Choroid plexus epithelial cell (primary cell): ENCODE measurements around the gene GALNT8.

Source experiments
- DNase-seq: peaks from one replicate; pipeline ENCODE4 v3.0.0-alpha.2; 2010; ENCODE audit warnings: low read depth
- H3K4me3 ChIP-seq: 2 replicates; pipeline ENCODE4 v1.5.1; 2011; ENCODE audit warnings: low read depth, mild to moderate bottlenecking, control low read depth, low read length, moderate library complexity
- TF ChIP-seq, protein P1 (sequence below): conservative IDR thresholded peaks from 2 replicates; pipeline ENCODE4 v1.5.1; 2011; ENCODE audit warnings: low read depth, mild to moderate bottlenecking, control low read depth, inconsistent platforms, low read length, moderate library complexity

Gene GALNT8

GRCh38 chr12:4766445-4766844 is 46.2 kb downstream of the GALNT8 start:
- TF ChIP-seq, protein P1, sequence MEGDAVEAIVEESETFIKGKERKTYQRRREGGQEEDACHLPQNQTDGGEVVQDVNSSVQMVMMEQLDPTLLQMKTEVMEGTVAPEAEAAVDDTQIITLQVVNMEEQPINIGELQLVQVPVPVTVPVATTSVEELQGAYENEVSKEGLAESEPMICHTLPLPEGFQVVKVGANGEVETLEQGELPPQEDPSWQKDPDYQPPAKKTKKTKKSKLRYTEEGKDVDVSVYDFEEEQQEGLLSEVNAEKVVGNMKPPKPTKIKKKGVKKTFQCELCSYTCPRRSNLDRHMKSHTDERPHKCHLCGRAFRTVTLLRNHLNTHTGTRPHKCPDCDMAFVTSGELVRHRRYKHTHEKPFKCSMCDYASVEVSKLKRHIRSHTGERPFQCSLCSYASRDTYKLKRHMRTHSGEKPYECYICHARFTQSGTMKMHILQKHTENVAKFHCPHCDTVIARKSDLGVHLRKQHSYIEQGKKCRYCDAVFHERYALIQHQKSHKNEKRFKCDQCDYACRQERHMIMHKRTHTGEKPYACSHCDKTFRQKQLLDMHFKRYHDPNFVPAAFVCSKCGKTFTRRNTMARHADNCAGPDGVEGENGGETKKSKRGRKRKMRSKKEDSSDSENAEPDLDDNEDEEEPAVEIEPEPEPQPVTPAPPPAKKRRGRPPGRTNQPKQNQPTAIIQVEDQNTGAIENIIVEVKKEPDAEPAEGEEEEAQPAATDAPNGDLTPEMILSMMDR, result no peak
- DNase-seq, result no peak
- H3K4me3 ChIP-seq, result no peak overlapping the region

DNA sequence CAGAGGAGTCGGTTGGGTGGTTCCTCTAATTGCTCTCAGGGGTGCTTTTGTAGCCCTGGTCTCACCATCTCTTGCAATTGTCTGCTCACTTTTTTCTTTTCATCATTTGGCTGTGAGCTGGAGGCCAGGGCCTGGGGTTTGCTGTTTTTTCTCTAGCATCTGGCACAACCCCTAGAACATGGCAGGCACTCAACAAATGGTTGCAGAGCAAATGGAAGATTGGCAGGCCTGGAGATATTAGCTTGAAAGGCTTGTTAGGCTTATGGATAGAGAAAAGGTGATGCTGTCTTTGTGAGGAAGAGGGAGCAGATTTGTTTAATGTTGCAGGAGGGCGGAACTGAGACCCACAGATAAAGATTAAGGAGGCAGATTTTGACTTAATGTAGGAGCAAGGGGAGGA is 47.0 kb downstream of the GALNT8 start:
- DNase-seq, result no peak
- TF ChIP-seq, protein P1, result no peak
- no peak overlapping the region for H3K4me3 ChIP-seq

DNA sequence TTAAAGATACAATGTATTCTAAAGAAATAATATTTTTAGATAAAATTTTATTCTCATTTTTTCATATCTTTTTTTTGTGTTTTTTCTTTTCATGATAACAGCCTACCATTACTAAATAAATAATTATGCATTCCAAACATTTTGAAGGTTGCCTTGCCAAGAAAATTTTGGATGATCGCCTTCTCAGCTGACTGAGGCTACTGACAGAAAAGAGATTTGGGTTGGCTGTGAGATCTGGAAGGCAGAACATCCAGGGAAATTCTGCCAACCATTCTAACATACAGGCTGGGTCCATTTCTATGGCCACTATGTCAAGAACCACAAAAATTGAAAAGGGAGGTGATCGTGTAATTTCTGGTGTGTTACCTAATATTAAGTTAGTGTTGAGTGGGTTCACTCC is 48.1 kb downstream of the GALNT8 start:
- no peak overlapping the region for H3K4me3 ChIP-seq
- no peak for DNase-seq
- TF ChIP-seq, protein P1, result no peak

- TF ChIP-seq, protein P1, result no peak
- H3K4me3 ChIP-seq, result no peak overlapping the region
- no peak for DNase-seq
These were observed 48.9 kb downstream of the GALNT8 start for GRCh38 chr12:4769073-4769472.

GRCh38 chr12:4771172-4771959 is 51.2 kb downstream of the GALNT8 start:
- TF ChIP-seq, protein P1, result no peak
- DNase-seq, result no peak
- no peak overlapping the region for H3K4me3 ChIP-seq

DNA sequence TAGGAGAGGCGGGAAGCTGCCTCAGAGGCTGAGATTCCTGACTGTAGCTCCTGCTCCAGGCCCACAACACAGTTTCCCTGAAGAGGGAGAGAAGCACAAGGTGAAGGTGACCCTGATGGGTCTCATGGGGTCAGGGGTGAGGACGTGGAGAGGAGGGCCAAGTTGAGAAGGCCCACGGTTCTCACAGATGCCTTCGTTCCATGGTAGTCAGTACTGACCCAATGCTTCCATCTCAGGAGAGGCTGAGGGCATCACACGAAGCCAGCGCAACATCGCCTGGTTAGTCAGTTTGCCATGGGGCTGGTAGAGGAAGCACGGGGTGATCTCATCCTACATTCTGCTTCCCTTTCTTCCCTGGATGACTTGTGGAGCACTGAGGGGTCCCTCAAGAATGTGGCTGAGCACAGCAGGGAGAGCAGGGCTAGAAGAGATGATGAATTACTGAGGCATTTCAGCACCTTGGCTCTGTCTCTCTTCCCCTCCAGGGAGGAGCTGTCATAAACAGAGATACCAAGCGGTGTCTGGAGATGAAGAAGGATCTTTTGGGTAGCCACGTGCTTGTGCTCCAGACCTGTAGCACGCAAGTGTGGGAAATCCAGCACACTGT is 51.9 kb downstream of the GALNT8 start:
- no peak overlapping the region for H3K4me3 ChIP-seq
- DNase-seq, result no peak
- TF ChIP-seq, protein P1, result no peak

GRCh38 chr12:4775936-4776335 is 55.7 kb downstream of the GALNT8 start:
- TF ChIP-seq, protein P1, result no peak
- DNase-seq, result no peak
- no peak overlapping the region for H3K4me3 ChIP-seq
